ENCODE measurements around the gene HMGXB4. TPM values are rescaled to one million over a fixed set of nuclear protein-coding genes. Genes with fewer than 3 reads are reported as not detected.
"Not testable (repeated sequence)": the region's sequence is repeated elsewhere in the genome, so short reads cannot be mapped to it uniquely, and the experiment has no call there.

Gene HMGXB4
- total and polyA plus RNA-seq, 8 donors = 19.2 to 34.6 (median 31.5) TPM

GRCh38 chr22:35230417-35230816 is 26.9 kb upstream of the HMGXB4 start:
- intact Hi-C loops (cut with DNase I) = no loop called here
- Histone ChIP-seq H3K4me1 (peaks cover 0 to 2% of the 10 kb centered on the region in 2 donors), H3K27ac (no peak overlapping the region), H3K4me3 (no peak overlapping the region), H3K9me3 (no peaks in the 10 kb centered on the region), H3K27me3 (peaks cover 6 to 18% of the 10 kb centered on the region in 2 donors), H3K36me3 (no peaks in the 10 kb centered on the region)
- ATAC-seq (no peak), DNase-seq (no peak)
- no peak for TF ChIP-seq CTCF (IDR thresholded peaks at IDR 0.05)

GRCh38 chr22:35230839-35231584 is 26.3 kb upstream of the HMGXB4 start:
- Histone ChIP-seq H3K27me3 (peaks cover 6 to 18% of the 10 kb centered on the region in 2 donors), H3K36me3 (no peaks in the 10 kb centered on the region), H3K27ac (no peak overlapping the region), H3K4me1 (peaks cover 0 to 2% of the 10 kb centered on the region in 2 donors), H3K9me3 (no peaks in the 10 kb centered on the region), H3K4me3 (no peak overlapping the region)
- intact Hi-C loops (cut with DNase I) = no loop called here
- ATAC-seq (no peak), DNase-seq (no peak)
- TF ChIP-seq CTCF (IDR thresholded peaks at IDR 0.05) = no peak

GRCh38 chr22:35231585-35232084 is 25.7 kb upstream of the HMGXB4 start:
- H3K4me1 ChIP-seq = peaks cover 0 to 2% of the 10 kb centered on the region in 2 donors
- DNase-seq (peak; percentile 25 to 86 (median 66)), ATAC-seq (peak; percentile 97)
- peaks cover 6 to 18% of the 10 kb centered on the region in 2 donors for H3K27me3 ChIP-seq
- H3K4me3 ChIP-seq = no peak overlapping the region
- no peaks in the 10 kb centered on the region for H3K36me3 ChIP-seq
- TF ChIP-seq CTCF (IDR thresholded peaks at IDR 0.05) = peak; percentile 80 to 90
- no peak overlapping the region for H3K27ac ChIP-seq
- H3K9me3 ChIP-seq = no peaks in the 10 kb centered on the region
- intact Hi-C loops (cut with DNase I) = no loop called here

GRCh38 chr22:35238749-35239148 is 18.5 kb upstream of the HMGXB4 start:
- H3K4me3 ChIP-seq; DNase-seq; intact Hi-C loops (cut with DNase I): not testable (repeated sequence)

GRCh38 chr22:35244507-35244906 is 12.8 kb upstream of the HMGXB4 start:
- H3K27ac ChIP-seq; H3K9me3 ChIP-seq; H3K36me3 ChIP-seq; H3K27me3 ChIP-seq; H3K4me3 ChIP-seq; intact Hi-C loops (cut with DNase I); H3K4me1 ChIP-seq; ATAC-seq; DNase-seq: not testable (repeated sequence)

More at GRCh38 chr22:35238749-35239148, 18.5 kb upstream of the HMGXB4 start:
- H3K36me3 ChIP-seq, ATAC-seq, H3K27me3 ChIP-seq, H3K4me1 ChIP-seq, H3K9me3 ChIP-seq, H3K27ac ChIP-seq: not testable (repeated sequence)

GRCh38 chr22:35250156-35250555 is 7.1 kb upstream of the HMGXB4 start:
- no peak for TF ChIP-seq CTCF (IDR thresholded peaks at IDR 0.05)
- ATAC-seq = no peak

More at GRCh38 chr22:35250156-35250555, 7.1 kb upstream of the HMGXB4 start:
- Histone ChIP-seq H3K27me3 (peaks cover 0 to 9% of the 10 kb centered on the region in 2 donors), H3K4me3 (no peak overlapping the region), H3K27ac (no peak overlapping the region), H3K4me1 (no peaks in the 10 kb centered on the region), H3K9me3 (no peaks in the 10 kb centered on the region), H3K36me3 (no peaks in the 10 kb centered on the region)
- intact Hi-C loops (cut with DNase I) = no loop called here
- DNase-seq = no peak
